Fibroblast of gingiva (primary cell): ENCODE data around the gene HOXA4.
A peak's percentile ranks its signal among the peaks of the same experiment; 100 is the strongest.

Source experiments
- DNase-seq: peaks from one replicate; pipeline ENCODE4 v3.0.0-alpha.2; 2011; ENCODE audit warnings: low read depth

The HOXA4 gene

DNA sequence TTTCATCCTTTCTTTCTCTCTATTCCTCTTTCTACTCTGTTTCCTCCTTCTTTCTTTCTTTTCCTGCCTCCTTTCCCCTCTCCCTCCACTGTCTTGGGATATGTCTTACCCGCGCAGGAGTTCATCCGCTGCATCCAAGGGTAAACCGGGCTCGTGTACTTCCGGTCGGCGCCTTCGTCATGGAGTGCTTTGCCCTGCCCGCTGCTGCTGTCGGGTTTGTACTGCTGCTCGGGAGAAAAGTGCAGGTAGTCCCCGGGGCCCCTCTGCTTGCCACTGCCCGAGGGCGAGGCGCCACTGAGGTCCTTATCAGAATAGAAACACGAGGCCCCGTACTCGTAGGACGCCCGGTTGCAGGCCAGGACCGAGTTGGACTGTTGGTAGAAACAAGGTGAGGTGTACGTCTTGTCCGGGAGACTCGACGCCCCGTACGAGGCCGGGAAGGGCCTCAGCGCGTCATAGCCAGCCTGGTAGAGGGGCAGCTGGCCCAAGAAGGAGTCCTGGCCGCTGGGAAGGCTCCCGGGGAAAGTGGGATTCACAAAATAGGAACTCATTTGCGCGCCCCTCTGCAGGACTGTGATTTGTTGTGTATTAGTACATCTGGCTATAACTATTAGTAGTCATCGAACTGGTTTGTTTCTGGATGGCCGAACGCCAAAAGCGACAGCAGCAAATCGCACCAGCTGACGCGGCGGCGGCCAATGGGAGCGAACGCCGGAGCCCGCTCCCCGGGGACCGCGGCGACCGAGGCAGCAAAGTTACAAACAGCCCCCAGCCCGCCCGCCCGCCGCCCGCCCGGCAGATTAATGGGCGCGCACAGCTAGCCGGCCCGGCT lies 16.9 kb upstream of the HOXA4 start, which contains the start of gene HOXA6:
Gene HOXA6, minus strand, starts transcription at position 576 of the 832 bp plus-strand sequence. Its CDS starts 25 bp downstream, at position 551.
- DNase-seq, result no peak

DNA sequence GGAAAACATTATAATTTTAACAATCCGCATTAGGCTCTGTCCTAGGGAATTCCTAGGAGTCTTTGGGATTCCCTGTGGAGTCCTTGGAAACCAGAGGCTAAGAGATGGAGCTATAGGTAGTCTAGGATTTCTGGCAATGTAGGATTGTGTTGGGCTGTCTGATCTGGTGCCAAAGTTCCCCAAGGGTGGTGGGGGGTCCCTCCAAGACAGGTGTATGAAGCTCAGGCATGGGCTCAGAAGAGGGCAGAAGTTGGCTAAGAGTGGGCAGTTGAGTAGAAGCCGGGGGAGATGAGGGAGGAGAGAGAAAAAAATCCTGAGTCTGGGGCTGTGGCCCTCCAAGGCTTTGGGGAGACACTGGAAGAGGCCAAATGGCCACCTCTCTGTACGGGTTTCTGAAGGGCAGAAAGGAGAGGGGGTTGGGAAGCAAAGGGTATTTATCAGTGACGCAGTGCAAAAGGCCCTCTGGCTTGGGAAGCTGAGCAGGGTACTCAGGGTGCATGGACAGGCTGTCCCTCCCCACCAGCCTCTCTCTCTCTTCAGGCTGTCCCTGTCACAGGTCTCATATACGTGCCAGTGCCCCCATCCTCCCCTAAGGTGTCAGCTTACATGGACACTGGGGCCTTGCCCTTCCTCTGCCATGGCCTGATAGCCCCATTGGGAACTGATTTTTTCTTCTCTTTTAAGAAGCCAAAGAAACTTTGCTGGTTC lies 16.1 kb upstream of the HOXA4 start:
- no peak for DNase-seq

DNA sequence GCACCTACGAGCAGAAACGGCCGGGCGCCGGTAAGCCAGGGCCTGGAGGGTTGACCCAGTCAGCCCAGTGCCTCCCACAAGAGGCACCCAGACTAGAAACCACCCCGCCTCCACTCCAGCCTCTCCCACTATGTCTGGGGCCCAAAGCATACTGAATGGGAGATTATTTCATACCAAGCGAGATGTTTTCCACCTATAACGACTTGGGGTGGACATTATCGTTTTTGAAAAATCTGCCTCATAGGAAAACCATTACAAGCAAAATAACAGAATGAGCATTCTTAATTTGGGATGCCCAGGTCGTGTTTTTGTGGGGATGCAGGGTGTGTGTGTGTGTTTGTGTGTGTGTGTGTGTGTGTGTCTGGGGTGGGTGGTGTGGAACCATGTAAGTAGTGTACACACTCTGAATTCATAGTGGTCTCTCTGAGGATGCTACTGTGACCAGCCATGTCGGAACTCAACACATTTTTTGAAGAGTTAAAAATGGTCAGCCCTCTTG lies 15.4 kb upstream of the HOXA4 start:
- DNase-seq, result no peak

DNA sequence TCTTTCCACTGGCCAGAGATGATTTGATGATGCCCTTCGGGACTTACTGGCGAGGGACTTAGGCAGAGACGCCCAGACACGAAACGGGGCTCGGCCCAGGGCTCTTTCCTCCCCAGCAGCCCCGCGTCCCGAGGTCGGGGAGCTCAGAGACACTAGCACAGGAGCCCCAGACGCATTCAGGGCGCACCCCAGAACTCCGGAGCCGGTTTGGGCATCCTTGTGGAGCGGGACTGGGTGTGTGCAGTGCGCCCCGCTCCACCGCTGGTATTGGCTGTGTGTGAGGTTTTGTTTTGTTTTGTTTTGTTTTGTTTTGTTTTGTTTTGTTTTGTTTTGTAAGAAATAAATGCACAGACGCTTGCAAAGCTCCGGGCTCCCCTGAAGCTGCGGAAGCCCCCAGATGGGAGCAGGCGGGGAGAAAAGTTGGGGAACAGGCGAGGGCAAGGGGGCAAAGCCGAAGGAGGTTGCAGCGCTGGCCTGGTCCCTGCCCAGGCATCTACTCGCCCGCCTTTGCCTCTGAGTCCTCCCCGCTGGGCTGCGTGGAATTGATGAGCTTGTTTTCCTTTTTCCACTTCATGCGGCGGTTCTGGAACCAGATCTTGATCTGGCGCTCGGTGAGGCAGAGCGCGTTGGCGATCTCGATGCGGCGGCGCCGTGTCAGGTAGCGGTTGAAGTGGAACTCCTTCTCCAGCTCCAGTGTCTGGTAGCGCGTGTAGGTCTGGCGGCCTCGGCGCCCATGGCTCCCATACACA lies 14.8 kb upstream of the HOXA4 start:
- no peak for DNase-seq

DNA sequence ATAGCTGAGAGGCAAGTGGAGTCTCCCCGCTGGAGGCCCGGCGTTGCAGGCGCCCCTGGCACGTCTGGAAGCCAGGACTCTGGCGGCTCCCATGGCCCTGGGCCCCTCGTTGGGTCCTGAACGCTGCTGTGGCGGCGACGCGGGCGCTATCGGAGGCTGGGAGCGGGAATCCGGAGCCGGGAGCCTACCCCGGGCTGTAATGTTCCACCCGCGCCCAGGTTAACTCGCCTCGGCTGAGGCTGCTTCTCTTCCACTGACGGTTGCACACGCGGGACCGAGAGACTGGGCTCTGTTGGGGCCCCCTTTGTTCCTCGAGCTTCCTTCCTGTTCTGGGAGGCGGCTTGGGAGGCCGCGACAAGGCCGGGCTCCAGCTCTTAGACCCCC lies 14.2 kb upstream of the HOXA4 start:
- no peak for DNase-seq

DNA sequence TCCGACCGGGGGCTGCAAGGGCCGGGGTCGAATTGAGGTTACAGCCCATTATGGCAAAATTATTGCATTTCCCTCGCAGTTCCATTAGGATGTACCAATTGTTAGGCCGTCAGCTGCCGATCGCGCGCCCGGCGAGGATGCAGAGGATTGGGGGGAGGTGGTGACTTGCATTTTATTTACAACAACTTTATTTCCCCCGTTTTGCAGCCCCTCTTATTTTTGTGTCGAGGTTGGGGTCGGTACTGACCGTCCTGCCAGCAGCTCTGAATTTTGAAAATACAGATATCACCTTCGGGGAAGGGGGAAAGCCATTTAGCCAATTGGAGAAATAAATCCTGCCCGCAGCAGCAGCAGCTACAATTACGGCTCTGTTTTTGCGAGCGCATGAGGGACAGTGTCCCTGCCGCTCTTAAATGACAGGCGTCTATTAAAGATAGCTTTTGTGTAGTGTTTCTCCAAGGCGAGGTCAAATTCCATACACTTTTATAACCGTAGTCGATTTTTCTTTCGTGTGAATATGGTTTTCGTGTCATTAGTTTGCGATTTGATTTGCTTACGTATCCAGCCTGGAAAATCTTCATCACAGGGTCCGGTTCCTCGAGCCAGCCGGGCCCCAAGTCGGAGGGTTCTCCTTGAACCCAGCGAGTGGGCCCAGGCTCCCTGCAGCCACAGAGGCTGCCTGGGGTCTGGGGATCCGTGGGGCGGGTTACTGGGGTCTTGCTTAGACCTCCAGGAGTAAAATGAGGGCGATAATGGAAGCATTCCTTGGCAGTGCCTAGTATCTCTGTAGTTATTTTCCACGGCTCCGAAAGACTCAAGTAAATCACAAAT lies 13.6 kb upstream of the HOXA4 start:
- DNase-seq, result no peak

DNA sequence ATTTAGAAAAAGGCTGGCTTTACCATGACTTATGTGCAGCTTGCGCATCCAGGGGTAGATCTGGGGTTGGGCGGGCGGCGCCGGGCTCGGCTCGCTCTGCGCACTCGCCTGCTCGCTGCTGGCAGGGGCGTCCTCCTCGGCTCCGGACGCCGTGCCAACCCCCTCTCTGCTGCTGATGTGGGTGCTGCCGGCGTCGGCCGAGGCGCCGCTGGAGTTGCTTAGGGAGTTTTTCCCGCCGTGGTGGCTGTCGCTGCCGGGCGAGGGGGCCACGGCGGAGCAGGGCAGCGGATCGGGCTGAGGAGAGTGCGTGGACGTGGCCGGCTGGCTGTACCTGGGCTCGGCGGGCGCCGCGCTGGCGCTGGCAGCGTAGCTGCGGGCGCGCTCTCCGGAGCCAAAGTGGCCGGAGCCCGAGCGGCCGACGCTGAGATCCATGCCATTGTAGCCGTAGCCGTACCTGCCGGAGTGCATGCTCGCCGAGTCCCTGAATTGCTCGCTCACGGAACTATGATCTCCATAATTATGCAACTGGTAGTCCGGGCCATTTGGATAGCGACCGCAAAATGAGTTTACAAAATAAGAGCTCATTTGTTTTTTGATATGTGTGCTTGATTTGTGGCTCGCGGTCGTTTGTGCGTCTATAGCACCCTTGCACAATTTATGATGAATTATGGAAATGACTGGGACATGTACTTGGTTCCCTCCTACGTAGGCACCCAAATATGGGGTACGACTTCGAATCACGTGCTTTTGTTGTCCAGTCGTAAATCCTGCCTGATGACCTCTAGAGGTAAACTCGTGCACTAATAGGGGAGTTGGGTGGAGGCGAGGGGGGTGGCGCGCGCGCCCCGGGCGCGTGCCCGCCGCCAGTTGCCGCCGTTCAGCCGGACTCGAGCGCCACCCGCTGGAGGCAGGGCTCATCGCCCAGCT lies 12.7 kb upstream of the HOXA4 start, which contains the start of gene HOXA5:
Gene HOXA5, minus strand, starts transcription at position 659 of the 927 bp plus-strand sequence. Its CDS starts 74 bp downstream, at position 585.
- no peak for DNase-seq

DNA sequence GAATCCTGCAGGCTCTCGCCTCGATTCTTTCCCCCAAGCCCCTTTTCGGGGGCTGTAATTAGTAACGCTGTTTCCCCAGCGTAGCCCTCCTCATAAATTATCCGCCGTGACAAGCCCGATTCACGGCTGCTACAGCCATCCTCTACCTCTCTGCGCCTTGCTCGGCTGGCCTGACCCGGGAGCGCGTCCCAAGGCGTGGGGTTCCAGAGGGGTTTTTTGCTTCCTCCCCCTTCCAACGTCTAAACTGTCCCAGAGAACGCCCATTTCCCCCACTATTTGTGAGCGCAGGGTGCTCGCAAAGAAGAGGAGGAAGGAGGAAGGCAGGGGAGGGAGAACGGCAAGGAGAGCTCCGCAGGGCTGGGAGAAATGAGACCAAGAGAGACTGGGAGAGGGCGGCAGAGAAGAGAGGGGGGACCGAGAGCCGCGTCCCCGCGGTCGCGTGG lies 12.0 kb upstream of the HOXA4 start:
- DNase-seq, result no peak

DNA sequence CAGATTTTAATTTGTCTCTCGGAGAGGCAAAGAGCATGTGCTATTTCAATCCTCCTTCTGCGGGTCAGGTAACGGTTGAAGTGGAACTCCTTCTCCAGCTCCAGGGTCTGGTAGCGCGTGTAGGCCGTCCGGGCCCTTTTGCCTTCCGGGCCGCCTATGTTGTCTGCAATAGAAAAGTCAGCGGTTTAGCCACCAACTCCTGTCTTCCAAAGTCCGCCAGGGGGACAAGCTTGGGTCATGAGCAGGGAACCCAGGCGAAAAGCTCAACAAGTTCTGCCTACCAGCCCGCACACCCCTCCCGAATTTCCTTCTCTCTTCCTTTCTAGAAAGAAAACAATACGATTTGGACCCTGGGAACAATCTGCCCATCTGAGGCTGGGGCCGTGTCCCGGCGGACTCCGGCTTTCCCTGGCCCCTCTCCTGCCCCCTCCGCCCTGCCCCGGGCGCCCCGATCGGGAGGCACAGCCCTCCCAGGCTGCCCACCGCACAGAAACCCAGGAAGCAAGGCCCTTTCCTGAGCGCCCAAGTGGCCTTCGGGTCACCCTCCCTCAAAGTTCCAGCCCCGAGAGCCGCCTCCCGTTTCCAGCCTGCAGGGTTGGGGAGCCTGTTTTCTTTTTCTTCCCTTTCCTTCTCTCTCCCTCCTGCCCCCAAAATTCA lies 11.5 kb upstream of the HOXA4 start:
- DNase-seq, result no peak

DNA sequence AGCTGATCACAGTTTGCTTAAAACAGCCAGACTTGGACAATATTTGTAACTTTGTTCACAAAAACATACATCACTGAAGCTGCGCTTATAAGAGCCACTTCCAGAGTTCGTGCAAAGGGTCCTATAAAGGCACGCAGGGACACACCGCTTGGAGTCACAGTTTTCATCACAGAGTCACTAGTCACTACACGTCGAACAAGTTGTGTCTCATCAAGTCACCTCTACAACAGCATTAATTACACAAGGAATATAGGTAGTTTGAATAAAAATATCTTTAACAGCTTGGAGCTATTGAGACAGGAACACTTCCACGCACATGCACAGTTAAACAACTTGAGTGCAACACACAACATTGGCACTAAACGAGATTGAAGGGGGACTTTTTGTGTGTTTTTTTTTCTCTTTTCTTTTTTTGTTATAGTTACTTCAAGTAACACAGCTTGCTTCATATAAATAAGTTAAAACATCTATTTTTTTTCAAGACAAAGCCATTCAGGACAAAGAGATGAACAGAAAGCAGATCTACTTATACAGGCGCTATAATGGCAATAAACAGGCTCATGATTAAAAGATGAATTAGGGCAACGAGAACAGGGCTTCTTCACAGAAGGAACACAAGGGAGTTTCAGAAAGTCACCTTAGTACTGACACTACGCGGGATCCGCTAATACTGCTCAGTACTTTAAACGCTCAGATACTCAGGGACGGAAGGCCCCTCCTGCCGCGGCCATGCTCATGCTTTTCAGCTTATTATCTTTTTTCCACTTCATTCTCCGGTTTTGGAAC lies 10.8 kb upstream of the HOXA4 start:
- DNase-seq, result no peak

DNA sequence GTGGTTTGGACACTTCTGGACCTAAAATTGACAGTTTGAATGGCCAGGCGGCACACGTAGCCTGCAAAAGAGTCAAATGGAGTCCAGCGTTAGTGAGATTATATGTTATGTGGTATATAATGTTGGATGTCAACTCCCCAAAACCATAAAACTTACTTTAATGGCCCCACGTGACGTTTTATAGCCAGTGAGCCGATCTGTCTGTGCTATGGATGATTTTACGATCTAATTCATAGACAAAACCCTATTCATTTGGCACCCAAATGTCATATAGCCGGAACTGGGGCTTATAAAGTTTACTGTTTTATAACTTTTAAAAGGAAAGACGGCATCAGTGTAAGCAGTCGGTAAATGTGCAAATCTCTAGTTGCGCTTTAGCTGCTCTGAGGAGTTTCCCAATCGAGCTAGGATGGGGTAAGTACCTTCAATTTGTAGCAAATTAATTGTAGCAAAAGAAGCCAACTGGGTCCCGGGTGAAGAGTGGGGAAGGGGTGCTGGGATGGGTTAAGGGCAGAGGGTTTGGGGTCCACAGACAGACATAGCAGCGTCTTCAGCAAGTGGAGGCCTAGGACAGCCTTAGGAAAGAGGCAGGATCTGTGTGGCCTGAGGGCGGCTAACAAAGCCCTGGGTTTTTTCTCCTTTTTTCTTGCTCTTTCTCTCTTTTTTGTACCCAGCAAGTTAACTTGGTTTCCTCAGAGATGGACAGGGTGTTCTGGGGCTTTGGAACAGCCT lies 9.7 kb upstream of the HOXA4 start:
- no peak for DNase-seq

DNA sequence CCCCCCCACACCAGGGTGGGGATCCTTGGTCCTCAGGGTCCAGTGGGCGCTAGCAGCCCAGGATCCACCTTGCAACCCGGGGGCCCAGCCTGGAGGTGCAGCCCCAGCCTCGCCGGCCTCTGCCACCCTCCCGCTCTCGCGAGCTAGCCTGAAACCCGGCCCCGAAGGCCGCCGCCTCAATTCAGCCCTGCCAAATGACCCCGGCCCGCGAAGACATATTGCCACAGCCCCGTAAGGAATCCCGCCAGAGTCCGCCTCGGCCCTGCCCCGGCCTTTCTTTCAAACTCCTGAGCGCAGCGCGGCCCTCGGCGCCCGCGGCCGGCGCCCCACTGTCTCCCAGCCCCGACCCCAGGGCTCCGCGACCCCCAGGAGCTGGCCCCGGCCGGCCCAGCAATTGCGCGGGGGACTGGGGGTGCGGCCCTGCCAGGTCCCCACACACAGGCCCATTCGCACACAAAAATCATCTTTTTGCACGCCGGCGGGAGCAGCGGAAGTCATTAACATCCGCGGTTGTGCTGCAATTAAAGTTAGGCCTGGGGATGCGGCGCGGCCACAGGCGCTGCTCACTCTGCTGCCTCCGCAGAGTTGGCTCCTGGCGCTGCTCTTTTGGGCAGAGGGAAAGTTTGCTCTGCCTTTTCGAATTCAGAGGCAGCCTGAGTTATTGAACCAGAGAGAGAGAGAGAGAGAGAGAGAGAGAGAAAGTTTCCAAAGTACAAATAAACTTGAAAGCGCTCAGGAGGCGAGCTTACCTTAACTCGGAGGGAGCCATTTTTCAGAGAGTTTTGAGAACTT lies 9.0 kb upstream of the HOXA4 start:
- no peak for DNase-seq

DNA sequence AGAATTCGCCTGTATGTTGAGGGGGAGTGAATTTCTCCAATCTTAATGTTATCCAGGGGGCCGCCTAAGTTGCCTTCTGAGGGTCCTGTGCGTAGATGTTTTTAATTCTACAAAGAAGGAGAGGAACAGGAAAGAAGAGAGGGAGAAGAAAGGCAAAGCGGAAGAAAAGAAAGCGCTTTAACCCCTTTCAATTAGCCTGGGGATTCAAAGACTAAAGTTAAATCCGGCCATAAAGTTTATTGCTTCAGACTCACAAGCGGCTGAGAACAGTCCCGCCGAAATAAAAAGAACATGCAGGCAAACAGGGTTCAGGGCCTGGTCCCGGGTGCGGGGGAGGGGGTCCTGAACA lies 8.4 kb upstream of the HOXA4 start:
- DNase-seq, result no peak

DNA sequence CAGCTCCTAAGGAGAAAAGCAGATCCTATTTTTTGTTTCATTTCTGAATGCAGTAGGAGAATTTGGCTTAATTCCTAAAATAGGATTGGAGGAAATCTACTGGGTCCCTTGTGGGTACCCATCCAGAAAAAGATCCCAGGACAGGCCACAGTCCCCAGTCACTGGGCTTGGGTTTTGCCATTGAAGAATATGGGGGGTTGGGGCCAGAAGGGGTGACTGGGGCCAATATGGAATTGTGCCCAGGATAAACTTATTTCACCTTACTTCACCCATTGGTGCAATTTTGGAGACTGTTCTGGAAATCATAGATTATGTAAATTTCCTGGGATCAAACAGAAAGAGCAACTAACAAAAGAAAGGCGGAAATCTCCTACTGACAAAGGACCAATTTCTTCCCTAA lies 7.9 kb upstream of the HOXA4 start:
- DNase-seq, result no peak

DNA sequence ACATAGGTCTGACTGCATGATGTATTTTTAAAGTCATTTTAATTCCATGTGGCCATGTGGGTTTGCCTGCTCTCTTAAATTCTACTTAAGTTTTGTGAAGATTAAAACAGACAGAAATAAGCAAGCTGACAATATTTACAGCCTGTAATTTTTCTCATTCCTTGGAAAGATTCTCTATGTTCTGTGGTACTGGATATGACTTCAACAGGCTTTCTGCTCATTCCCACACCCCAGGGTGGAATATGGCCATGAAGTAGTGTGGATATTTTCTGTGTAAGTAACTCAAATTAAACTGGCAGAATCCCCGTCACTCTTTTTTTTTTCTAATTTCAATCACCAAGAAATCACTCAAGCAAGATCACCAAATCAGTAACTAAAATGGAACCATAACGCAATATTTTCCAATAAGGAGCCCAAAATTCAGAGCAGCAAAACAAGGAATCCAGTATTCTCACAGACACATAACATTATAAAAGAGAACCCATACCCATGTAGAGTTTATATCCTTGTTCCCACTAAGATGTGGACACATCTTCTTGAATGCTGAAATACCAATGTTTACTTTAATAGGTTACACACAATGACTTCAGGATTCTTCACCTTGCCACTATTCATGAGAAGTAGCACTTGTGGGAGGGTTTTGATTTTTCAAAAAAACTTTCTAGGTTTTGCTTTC lies 7.2 kb upstream of the HOXA4 start:
- DNase-seq, result no peak

DNA sequence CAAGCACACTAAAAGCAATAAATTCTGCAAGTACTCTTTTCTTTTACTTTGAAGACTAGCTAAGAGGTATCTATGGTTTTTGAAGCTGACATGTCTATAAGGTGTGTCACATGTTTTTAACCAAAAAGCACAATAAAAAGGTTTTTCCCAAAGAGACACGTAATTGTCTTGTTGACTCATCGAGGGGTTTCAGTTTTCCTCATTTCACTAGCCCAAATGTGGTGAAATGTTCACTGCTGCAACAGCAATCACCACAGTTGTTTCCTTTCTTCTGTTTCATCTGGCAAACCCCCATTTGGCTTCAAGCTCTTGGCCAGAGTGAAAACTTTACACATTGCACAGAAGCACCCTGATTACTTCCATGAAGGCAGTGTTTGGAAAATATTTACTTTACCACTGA lies 3.8 kb upstream of the HOXA4 start:
- peak; percentile 25 for DNase-seq
